H1 (cell line): Measurements from ENCODE around the gene GATA5. TPM values are rescaled to one million over a fixed set of nuclear protein-coding genes. Genes with fewer than 3 reads are reported as not detected.

Experiments used
- CBX5 ChIP-seq: fragments of 300-800, 300-1000 bp; sonication (generic); IDR thresholded peaks from 2 replicates; pipeline ENCODE4 v1.7.1; 2016; ENCODE audit warnings: antibody characterized with exemption, low read length, low read depth
- CHD2 ChIP-seq: IDR thresholded peaks from 2 replicates; pipeline ENCODE4 v1.6.1; 2012; ENCODE audit warnings: low read length, improper control_type of control experiment
- CREB1 ChIP-seq: IDR thresholded peaks from 2 replicates; pipeline ENCODE4 v1.6.1; 2012; ENCODE audit warnings: inconsistent platforms
- EP300 ChIP-seq, 2 experiments: IDR thresholded peaks; 1 replicate in 1 of 2; 2 replicates in 1 of 2; pipeline ENCODE4 v1.6.1; 2011 to 2012; ENCODE audit warnings: low read depth in 2 of 2, low read length in 2 of 2, mild to moderate bottlenecking in 2 of 2, borderline replicate concordance in 1 of 2, inconsistent platforms in 1 of 2, moderate library complexity in 1 of 2
- FOSL1 ChIP-seq: IDR thresholded peaks from 2 replicates; pipeline ENCODE4 v1.6.1; 2011; ENCODE audit warnings: mild to moderate bottlenecking, low read depth, low read length, moderate library complexity; ENCODE audit not compliant: insufficient read depth
- JUN ChIP-seq: IDR thresholded peaks from 2 replicates; pipeline ENCODE4 v1.6.1; 2011; ENCODE audit warnings: low read depth, mild to moderate bottlenecking, improper control_type of control experiment, low read length
- KDM5A ChIP-seq: fragments of 200-600 bp; IDR thresholded peaks from 2 replicates; pipeline ENCODE4 v1.7.1; 2012; ENCODE audit warnings: mild to moderate bottlenecking, low read length, inconsistent platforms, mixed read lengths
- NANOG ChIP-seq: IDR thresholded peaks from 2 replicates; pipeline ENCODE4 v1.6.1; 2011; ENCODE audit warnings: low read length, low read depth, mild to moderate bottlenecking, inconsistent platforms; ENCODE audit not compliant: insufficient read depth, poor library complexity, severe bottlenecking
- POLR2AphosphoS5 ChIP-seq: IDR thresholded peaks from 2 replicates; pipeline ENCODE4 v1.6.1; 2011; ENCODE audit warnings: low read depth, low read length
- RXRA ChIP-seq: IDR thresholded peaks from 2 replicates; pipeline ENCODE4 v1.6.1; 2011; ENCODE audit warnings: low read depth, mild to moderate bottlenecking, low read length, moderate library complexity; ENCODE audit not compliant: insufficient read depth
- SP4 ChIP-seq: IDR thresholded peaks from 2 replicates; pipeline ENCODE4 v1.6.1; 2012; ENCODE audit warnings: low read length, inconsistent platforms
- SUZ12 ChIP-seq: fragments of 200-600 bp; sonication (generic); IDR thresholded peaks from 2 replicates; pipeline ENCODE4 v1.6.1; 2012; ENCODE audit warnings: mild to moderate bottlenecking, inconsistent platforms, low read length, moderate library complexity, mixed read lengths
- TBP ChIP-seq: IDR thresholded peaks from 2 replicates; pipeline ENCODE4 v1.6.1; 2011; ENCODE audit warnings: low read depth, low read length, improper control_type of control experiment
- TCF12 ChIP-seq: IDR thresholded peaks from 2 replicates; pipeline ENCODE4 v1.6.1; 2011; ENCODE audit warnings: low read depth, mild to moderate bottlenecking, low read length
- polyA plus RNA-seq, 7 experiments: library from polyadenylated mRNA; depleted of rRNA in 3 of 7; stranded (reverse) in 5 of 7; unstranded in 2 of 7; fragments of >200 nt in 5 of 7; fragments of 200-250 nt in 2 of 7; gene quantifications; 1 replicate in 5 of 7; 2 replicates in 1 of 7; 4 replicates in 1 of 7; pipeline versions ENCODE4 v1.2.1 to v1.2.3, GENCODE V29; 2011 to 2013; ENCODE audit warnings: missing spikeins in 2 of 7, mixed read lengths in 2 of 7
- total RNA-seq: library from RNA; stranded (reverse); fragmentation: NEBNext Ultra II Directional; extraction: Animal tissue kit (Norgen Biotek cat#: 25700); gene quantifications from 2 replicates; pipeline ENCODE4 v1.2.1, GENCODE V29; 2021

Gene GATA5
- total and polyA plus RNA-seq, 2 of the 8 experiments (the other 6 are each of a cell fraction or from before 2014, with no cell fraction given): 0.08 to 0.11 TPM

GRCh38 chr20:62427172-62428001 is 48.4 kb downstream of the GATA5 start, which contains the start of gene RBBP8NL (continued):
- 0 out of 3 replicates have a peak, but pooled peaks of 1 of the 2 experiments have one; percentile 60 for TF ChIP-seq EP300 (IDR thresholded peaks at IDR 0.05; ENCODE audit: borderline replicate concordance in 1 of 2, low read depth in 2 of 2, low read length in 2 of 2)
- no peak; the same call in 1 of the 2 replicates for TF ChIP-seq CHD2
- no peak for TF ChIP-seq JUN
- TF ChIP-seq CREB1: no peak
- TF ChIP-seq SUZ12: no peak
- TF ChIP-seq TCF12: peak; percentile 18; the same call in 1 of the 2 replicates
- no peak for TF ChIP-seq KDM5A
- no peak for TF ChIP-seq POLR2AphosphoS5
- no peak for TF ChIP-seq SP4
- TF ChIP-seq TBP: peak; percentile 66; the same call in 1 of the 2 replicates
- TF ChIP-seq RXRA: no peak
- no peak for TF ChIP-seq FOSL1
- TF ChIP-seq CBX5: no peak
- TF ChIP-seq NANOG: no peak
